ENCODE measurements around the gene ATP5F1D.
A peak's percentile ranks its signal among the peaks of the same experiment; 100 is the strongest.
"Not testable (repeated sequence)": the region's sequence is repeated elsewhere in the genome, so short reads cannot be mapped to it uniquely, and the experiment has no call there.

The ATP5F1D gene

GRCh38 chr19:1241417-1242095 lies at the start of gene ATP5F1D:
Gene ATP5F1D (plus strand): TSS chr19:1241751. CDS start chr19:1241851, 100 bp downstream.
- H3K4me3 ChIP-seq (ENCODE audit: low read length), result peak within 1 kb of the TSS; percentile 94
- H3K9me3 ChIP-seq (ENCODE audit: control insufficient read depth, low read length), result no peaks in the 10 kb centered on the region
- peaks cover 46% of the 10 kb centered on the region for H3K4me1 ChIP-seq (ENCODE audit: control insufficient read depth, insufficient read depth, low read length)
- DNase-seq (ENCODE audit: low read depth), result peak; percentile 97
- peak within 1 kb of the TSS; percentile 96 for H3K9ac ChIP-seq (ENCODE audit: low read length)
- H3K27me3 ChIP-seq (replicated peaks; ENCODE audit: control insufficient read depth, insufficient read depth, low read length), result no peaks in the 10 kb centered on the region
- H3K36me3 ChIP-seq (ENCODE audit: control insufficient read depth, insufficient read depth, low read length, severe bottlenecking), result no peaks in the 10 kb centered on the region

DNA sequence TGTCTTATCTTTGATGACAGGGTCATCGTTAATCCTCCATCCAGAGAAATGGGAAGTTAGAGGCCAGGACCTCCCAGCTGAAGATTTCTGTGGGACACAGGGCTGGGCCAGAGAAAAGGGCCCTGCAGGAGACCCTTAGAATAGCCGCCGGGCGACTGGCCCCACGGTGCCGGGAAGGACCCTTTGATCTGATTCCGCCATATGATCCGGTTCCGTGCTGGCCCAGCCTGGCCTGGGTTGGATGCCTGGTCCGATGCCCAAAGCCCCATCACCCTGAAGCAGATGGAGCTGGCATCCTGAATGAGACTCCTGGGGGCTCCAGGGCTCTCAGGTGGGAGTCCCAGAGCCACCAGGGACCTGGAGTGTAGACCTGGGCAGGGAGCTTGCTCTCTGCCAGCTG lies 42.0 kb upstream of the ATP5F1D start:
- DNase-seq (ENCODE audit: low read depth), result no peak
- no peak overlapping the region for H3K4me3 ChIP-seq (ENCODE audit: low read length)
- no peaks in the 10 kb centered on the region for H3K36me3 ChIP-seq (ENCODE audit: control insufficient read depth, insufficient read depth, low read length, severe bottlenecking)
- peaks cover 15% of the 10 kb centered on the region for H3K4me1 ChIP-seq (ENCODE audit: control insufficient read depth, insufficient read depth, low read length)
- no peaks in the 10 kb centered on the region for H3K9me3 ChIP-seq (ENCODE audit: control insufficient read depth, low read length)
- H3K27me3 ChIP-seq (replicated peaks; ENCODE audit: control insufficient read depth, insufficient read depth, low read length), result no peaks in the 10 kb centered on the region
- no peak overlapping the region for H3K9ac ChIP-seq (ENCODE audit: low read length)

DNA sequence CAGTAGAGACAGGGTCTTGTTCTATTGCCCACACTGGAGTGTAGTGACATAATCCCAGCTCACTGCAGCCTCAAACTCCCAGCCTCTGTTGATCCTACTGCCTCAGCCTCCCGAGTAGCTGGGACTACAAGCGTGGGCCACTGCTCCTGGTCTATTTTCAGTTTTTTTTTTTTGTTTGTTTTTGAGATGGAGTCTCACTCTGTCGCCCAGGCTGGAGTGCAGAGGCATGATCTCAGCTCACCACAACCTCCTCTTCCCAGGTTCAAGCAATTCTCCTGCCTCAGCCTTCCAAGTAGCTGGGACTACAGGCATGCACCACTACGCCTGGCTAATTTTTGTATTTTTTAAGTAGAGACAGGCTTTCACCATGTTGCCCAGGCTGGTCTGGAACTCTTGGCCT lies 40.9 kb upstream of the ATP5F1D start:
- not testable (repeated sequence) for H3K27me3 ChIP-seq (replicated peaks; ENCODE audit: control insufficient read depth, insufficient read depth, low read length); H3K9ac ChIP-seq (ENCODE audit: low read length); DNase-seq (ENCODE audit: low read depth); H3K4me3 ChIP-seq (ENCODE audit: low read length); H3K36me3 ChIP-seq (ENCODE audit: control insufficient read depth, insufficient read depth, low read length, severe bottlenecking); H3K9me3 ChIP-seq (ENCODE audit: control insufficient read depth, low read length)
- peaks cover 21% of the 10 kb centered on the region for H3K4me1 ChIP-seq (ENCODE audit: control insufficient read depth, insufficient read depth, low read length)

DNA sequence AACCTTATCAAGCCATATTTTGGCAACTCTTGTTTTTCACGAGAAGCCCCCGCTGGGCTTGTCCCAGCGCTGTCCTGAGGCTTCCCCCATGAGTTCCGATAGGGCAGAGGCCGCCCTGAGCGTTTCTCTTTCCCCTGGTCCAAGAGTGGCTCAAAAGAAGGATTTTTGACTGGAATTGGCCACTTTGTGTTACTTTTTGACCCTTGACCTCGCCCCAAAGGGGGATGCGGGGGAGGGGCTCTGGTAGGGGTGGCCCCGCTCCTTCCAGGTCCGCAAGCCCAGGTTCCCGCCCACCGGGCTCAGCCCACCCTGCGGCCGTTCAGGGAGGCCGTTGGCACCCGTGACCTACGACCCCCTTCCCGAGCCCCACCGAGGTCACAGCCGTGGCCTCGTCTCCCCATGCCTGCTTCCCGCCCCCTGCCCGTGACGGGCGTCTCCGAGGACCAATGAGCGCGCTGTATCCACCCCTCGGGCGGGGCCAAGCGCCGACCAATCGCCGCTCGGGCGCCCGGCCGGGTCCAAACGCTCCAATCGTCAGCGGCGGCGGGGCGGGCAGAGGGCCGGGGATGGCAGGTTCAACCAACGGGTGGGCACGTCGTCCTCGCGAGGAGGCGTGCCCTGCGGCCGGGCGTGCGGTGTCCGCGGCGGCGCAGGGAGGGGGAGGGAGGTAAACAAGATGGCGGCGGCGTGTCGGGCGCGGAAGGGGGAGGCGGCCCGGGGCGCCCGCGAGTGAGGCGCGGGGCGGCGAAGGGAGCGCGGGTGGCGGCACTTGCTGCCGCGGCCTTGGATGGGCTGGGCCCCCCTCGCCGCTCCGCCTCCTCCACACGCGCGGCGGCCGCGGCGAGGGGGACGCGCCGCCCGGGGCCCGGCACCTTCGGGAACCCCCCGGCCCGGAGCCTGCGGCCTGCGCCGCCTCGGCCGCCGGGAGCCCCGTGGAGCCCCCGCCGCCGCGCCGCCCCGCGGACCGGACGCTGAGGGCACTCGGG lies 36.1 kb upstream of the ATP5F1D start, which contains the start of gene STK11:
STK11 (plus strand) TSS at position 665 of the 986 bp plus-strand sequence. CDS start 1,136 bp downstream, outside the sequence.
- Histone ChIP-seq H3K27me3 (replicated peaks; ENCODE audit: control insufficient read depth, insufficient read depth, low read length) (no peaks in the 10 kb centered on the region), H3K9me3 (ENCODE audit: control insufficient read depth, low read length) (no peaks in the 10 kb centered on the region), H3K4me3 (ENCODE audit: low read length) (peak within 1 kb of the TSS; percentile 95), H3K9ac (ENCODE audit: low read length) (peak within 1 kb of the TSS; percentile 95), H3K4me1 (ENCODE audit: control insufficient read depth, insufficient read depth, low read length) (peaks cover 40% of the 10 kb centered on the region), H3K36me3 (ENCODE audit: control insufficient read depth, insufficient read depth, low read length, severe bottlenecking) (no peaks in the 10 kb centered on the region)
- peak; percentile 99 for DNase-seq (ENCODE audit: low read depth)

GRCh38 chr19:1206150-1206863 lies 35.2 kb upstream of the ATP5F1D start:
- H3K4me3 ChIP-seq (ENCODE audit: low read length), result peak overlapping the region; percentile 95
- peak overlapping the region; percentile 95 for H3K9ac ChIP-seq (ENCODE audit: low read length)
- H3K4me1 ChIP-seq (ENCODE audit: control insufficient read depth, insufficient read depth, low read length), result peaks cover 41% of the 10 kb centered on the region
- DNase-seq (ENCODE audit: low read depth), result peak; percentile 29
- H3K36me3 ChIP-seq (ENCODE audit: control insufficient read depth, insufficient read depth, low read length, severe bottlenecking), result no peaks in the 10 kb centered on the region
- no peaks in the 10 kb centered on the region for H3K9me3 ChIP-seq (ENCODE audit: control insufficient read depth, low read length)
- no peaks in the 10 kb centered on the region for H3K27me3 ChIP-seq (replicated peaks; ENCODE audit: control insufficient read depth, insufficient read depth, low read length)

DNA sequence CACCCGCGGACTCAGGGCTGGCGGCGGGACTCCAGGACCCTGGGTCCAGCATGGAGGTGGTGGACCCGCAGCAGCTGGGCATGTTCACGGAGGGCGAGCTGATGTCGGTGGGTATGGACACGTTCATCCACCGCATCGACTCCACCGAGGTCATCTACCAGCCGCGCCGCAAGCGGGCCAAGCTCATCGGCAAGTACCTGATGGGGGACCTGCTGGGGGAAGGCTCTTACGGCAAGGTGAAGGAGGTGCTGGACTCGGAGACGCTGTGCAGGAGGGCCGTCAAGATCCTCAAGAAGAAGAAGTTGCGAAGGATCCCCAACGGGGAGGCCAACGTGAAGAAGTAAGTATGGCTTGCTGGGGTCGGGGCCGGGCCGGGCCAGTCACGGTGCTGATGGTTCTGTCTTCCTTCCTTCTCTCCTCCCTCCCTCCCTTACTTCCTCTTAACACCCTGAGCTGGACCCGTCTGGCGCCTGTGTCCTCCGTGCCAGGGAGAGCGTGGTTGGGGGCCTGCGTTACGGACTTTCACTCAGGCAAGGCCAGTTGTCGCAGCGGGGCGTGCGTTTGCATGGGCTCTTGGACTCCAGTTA lies 34.6 kb upstream of the ATP5F1D start:
- Histone ChIP-seq H3K36me3 (ENCODE audit: control insufficient read depth, insufficient read depth, low read length, severe bottlenecking) (no peaks in the 10 kb centered on the region), H3K27me3 (replicated peaks; ENCODE audit: control insufficient read depth, insufficient read depth, low read length) (no peaks in the 10 kb centered on the region), H3K9ac (ENCODE audit: low read length) (peak overlapping the region; percentile 95), H3K4me1 (ENCODE audit: control insufficient read depth, insufficient read depth, low read length) (peaks cover 46% of the 10 kb centered on the region), H3K4me3 (ENCODE audit: low read length) (peak overlapping the region; percentile 95), H3K9me3 (ENCODE audit: control insufficient read depth, low read length) (no peaks in the 10 kb centered on the region)
- no peak for DNase-seq (ENCODE audit: low read depth)

DNA sequence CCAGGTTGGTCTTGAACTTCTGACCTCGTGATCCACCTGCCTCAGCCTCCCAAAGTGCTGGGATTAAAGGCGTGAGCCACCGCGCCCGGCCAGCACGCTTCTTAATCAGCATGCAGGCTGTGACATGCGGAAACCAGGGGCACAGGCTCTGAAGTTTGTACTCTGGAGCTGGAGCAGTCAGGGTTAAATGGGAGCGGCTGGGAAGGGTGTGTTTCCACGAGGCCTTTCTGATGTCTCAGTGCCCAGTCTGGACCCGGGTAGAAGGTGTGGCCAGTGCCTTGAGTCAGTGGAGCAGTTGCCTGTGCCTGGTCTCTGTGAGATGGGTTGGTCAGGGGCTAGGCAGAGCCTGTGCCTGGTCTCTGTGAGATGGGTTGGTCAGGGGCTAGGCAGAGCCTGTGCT lies 32.7 kb upstream of the ATP5F1D start:
- H3K36me3 ChIP-seq (ENCODE audit: control insufficient read depth, insufficient read depth, low read length, severe bottlenecking); H3K27me3 ChIP-seq (replicated peaks; ENCODE audit: control insufficient read depth, insufficient read depth, low read length); H3K9me3 ChIP-seq (ENCODE audit: control insufficient read depth, low read length): not testable (repeated sequence)
- H3K9ac ChIP-seq (ENCODE audit: low read length), result peak overlapping the region; percentile 62
- peak overlapping the region; percentile 32 for H3K4me3 ChIP-seq (ENCODE audit: low read length)
- DNase-seq (ENCODE audit: low read depth), result peak; percentile 49
- H3K4me1 ChIP-seq (ENCODE audit: control insufficient read depth, insufficient read depth, low read length), result peaks cover 43% of the 10 kb centered on the region

DNA sequence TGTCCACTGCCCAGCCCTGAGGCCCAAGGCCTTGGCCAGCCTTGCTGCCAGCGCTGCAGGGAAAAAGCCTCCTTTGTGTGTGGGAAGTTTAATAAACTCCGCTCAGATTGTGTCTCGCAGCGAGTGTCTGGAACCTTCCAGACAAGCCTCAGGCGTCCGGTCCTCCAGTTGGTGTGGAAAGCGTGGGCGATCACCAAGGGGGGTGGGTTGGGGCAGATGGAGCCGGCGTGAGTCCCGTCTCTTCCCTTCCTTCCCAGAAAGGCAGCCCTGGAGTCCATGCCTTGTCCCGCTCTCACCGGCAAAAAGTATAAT lies 31.4 kb upstream of the ATP5F1D start:
- Histone ChIP-seq H3K9me3 (ENCODE audit: control insufficient read depth, low read length) (no peaks in the 10 kb centered on the region), H3K36me3 (ENCODE audit: control insufficient read depth, insufficient read depth, low read length, severe bottlenecking) (peaks cover 7% of the 10 kb centered on the region), H3K4me1 (ENCODE audit: control insufficient read depth, insufficient read depth, low read length) (peaks cover 44% of the 10 kb centered on the region), H3K9ac (ENCODE audit: low read length) (peak overlapping the region; percentile 33), H3K4me3 (ENCODE audit: low read length) (no peak overlapping the region), H3K27me3 (replicated peaks; ENCODE audit: control insufficient read depth, insufficient read depth, low read length) (no peaks in the 10 kb centered on the region)
- DNase-seq (ENCODE audit: low read depth), result no peak

GRCh38 chr19:1211494-1212234 lies 29.9 kb upstream of the ATP5F1D start:
- Histone ChIP-seq H3K9me3 (ENCODE audit: control insufficient read depth, low read length) (no peaks in the 10 kb centered on the region), H3K9ac (ENCODE audit: low read length) (no peak overlapping the region), H3K4me1 (ENCODE audit: control insufficient read depth, insufficient read depth, low read length) (peaks cover 51% of the 10 kb centered on the region), H3K4me3 (ENCODE audit: low read length) (no peak overlapping the region), H3K27me3 (replicated peaks; ENCODE audit: control insufficient read depth, insufficient read depth, low read length) (no peaks in the 10 kb centered on the region), H3K36me3 (ENCODE audit: control insufficient read depth, insufficient read depth, low read length, severe bottlenecking) (peaks cover 9% of the 10 kb centered on the region)
- DNase-seq (ENCODE audit: low read depth), result no peak

DNA sequence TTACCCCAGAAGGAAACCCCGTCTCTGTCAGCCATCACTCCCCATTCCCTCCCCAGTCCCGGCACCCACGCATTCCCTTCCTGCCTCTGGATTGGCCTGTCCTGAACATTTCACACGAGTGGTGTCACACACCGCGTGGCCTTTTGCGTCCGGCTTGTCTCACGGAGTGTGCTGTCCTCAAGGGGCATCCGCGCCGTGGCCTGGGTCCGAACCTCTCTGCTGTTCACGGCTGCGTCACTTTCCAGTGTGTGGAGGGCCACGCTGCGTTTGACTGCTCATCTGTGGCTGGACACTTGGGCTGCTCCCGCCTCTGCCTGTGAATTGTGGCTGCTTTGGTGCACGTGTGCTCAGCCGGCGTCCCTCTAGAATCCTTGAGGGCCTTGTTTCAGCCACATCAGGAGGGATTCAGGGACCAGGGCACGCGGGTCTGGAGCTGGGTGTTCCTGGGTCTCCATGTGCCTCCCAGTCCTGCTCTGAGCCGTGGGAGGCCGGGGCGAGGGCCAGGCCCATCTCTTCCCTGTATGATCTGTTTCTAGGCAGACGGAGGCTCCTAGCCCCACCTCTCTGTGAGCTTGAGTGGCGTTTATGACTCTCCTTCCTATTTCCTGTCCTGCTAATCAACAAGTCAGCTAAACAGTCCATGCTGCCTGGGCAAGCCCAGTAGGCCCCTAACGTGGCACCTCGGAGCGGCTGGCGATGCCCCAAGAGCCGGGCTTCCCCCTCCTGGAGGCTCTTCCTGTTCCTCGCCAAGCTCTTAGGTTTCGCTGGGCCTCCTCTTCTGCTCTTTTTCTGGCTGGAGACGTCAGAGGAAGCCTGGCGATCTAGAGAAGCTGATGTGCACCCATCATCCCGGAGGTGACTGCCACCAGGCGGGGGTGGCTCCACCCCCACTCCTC lies 27.9 kb upstream of the ATP5F1D start:
- H3K27me3 ChIP-seq (replicated peaks; ENCODE audit: control insufficient read depth, insufficient read depth, low read length), result no peaks in the 10 kb centered on the region
- peaks cover 47% of the 10 kb centered on the region for H3K4me1 ChIP-seq (ENCODE audit: control insufficient read depth, insufficient read depth, low read length)
- DNase-seq (ENCODE audit: low read depth), result no peak
- no peak overlapping the region for H3K4me3 ChIP-seq (ENCODE audit: low read length)
- no peaks in the 10 kb centered on the region for H3K9me3 ChIP-seq (ENCODE audit: control insufficient read depth, low read length)
- peaks cover 12% of the 10 kb centered on the region for H3K36me3 ChIP-seq (ENCODE audit: control insufficient read depth, insufficient read depth, low read length, severe bottlenecking)
- H3K9ac ChIP-seq (ENCODE audit: low read length), result no peak overlapping the region

All from adipocyte (in vitro differentiated cells).